Right forelimb (tissue), 1 donor: ENCODE data around the gene AFAP1L1.
"Not testable (repeated sequence)": the region's sequence is repeated elsewhere in the genome, so short reads cannot be mapped to it uniquely, and the experiment has no call there.

ENCODE experiments used
- DNase-seq: peaks from one replicate; pipeline ENCODE4 v3.0.0-alpha.2; 2018

The AFAP1L1 gene

GRCh38 chr5:149262315-149262714 is 9.3 kb upstream of the AFAP1L1 start:
- DNase-seq = no peak

GRCh38 chr5:149264439-149265067 is 7.1 kb upstream of the AFAP1L1 start:
- no peak for DNase-seq

GRCh38 chr5:149265068-149265465 is 6.6 kb upstream of the AFAP1L1 start:
- DNase-seq = no peak

GRCh38 chr5:149265597-149265996 is 6.1 kb upstream of the AFAP1L1 start:
- DNase-seq = no peak

GRCh38 chr5:149267241-149267973 is 4.3 kb upstream of the AFAP1L1 start:
- DNase-seq = no peak

- DNase-seq = no peak
These were observed 2.6 kb upstream of the AFAP1L1 start for GRCh38 chr5:149268928-149269557.

GRCh38 chr5:149271195-149271715 is 404 bp upstream of the AFAP1L1 start:
- DNase-seq = peak; percentile 68

GRCh38 chr5:149272781-149273180 is 1.1 kb downstream of the AFAP1L1 start:
- DNase-seq = not testable (repeated sequence)

- DNase-seq = no peak
These were observed 1.6 kb downstream of the AFAP1L1 start for GRCh38 chr5:149273237-149273636.

- DNase-seq = no peak
These were observed 2.3 kb downstream of the AFAP1L1 start for GRCh38 chr5:149273950-149274349.

GRCh38 chr5:149274939-149275338 is 3.3 kb downstream of the AFAP1L1 start:
- DNase-seq = no peak

GRCh38 chr5:149277801-149278200 is 6.1 kb downstream of the AFAP1L1 start:
- DNase-seq = no peak

GRCh38 chr5:149278451-149279210 is 7.0 kb downstream of the AFAP1L1 start:
- no peak for DNase-seq

GRCh38 chr5:149279661-149280060 is 8.0 kb downstream of the AFAP1L1 start:
- DNase-seq = no peak

GRCh38 chr5:149280124-149280523 is 8.5 kb downstream of the AFAP1L1 start:
- DNase-seq = no peak

- DNase-seq = no peak
These were observed 9.1 kb downstream of the AFAP1L1 start for GRCh38 chr5:149280802-149281201.

- DNase-seq = no peak
These were observed 10.6 kb downstream of the AFAP1L1 start for GRCh38 chr5:149282027-149282965.

GRCh38 chr5:149282966-149283332 is 11.3 kb downstream of the AFAP1L1 start:
- no peak for DNase-seq

GRCh38 chr5:149283626-149284480 is 12.2 kb downstream of the AFAP1L1 start:
- no peak for DNase-seq

- no peak for DNase-seq
These were observed 12.8 kb downstream of the AFAP1L1 start for GRCh38 chr5:149284501-149284900.

- DNase-seq = no peak
These were observed 13.5 kb downstream of the AFAP1L1 start for GRCh38 chr5:149285153-149285552.
